KMS-11 (cell line): Measurements from ENCODE around the gene KDM4B.
"Not testable (repeated sequence)": the region's sequence is repeated elsewhere in the genome, so short reads cannot be mapped to it uniquely, and the experiment has no call there.

Experiments
- H2AFZ ChIP-seq: fragments of 200-600 bp; sonication (generic); 2 replicates; pipeline ENCODE4 v1.6.1; 2016; ENCODE audit warnings: antibody characterized with exemption, mixed run types, low read depth
- H3K27ac ChIP-seq: fragments of 200-600 bp; sonication (generic); 2 replicates; pipeline ENCODE4 v1.6.1; 2016; ENCODE audit warnings: mild to moderate bottlenecking, mixed run types
- H3K27me3 ChIP-seq: fragments of 200-600 bp; sonication (generic); 2 replicates; pipeline ENCODE4 v1.6.1; 2017; ENCODE audit warnings: mild to moderate bottlenecking, low read depth, mixed run types, moderate library complexity; ENCODE audit not compliant: insufficient read depth
- H3K36me3 ChIP-seq: fragments of 200-600 bp; sonication (generic); 2 replicates; pipeline ENCODE4 v1.6.1; 2017; ENCODE audit warnings: mild to moderate bottlenecking, mixed run types; ENCODE audit not compliant: insufficient read depth
- H3K4me1 ChIP-seq: fragments of 200-600 bp; sonication (generic); 2 replicates; pipeline ENCODE4 v1.6.1; 2016; ENCODE audit warnings: mild to moderate bottlenecking, low read depth, mixed run types; ENCODE audit not compliant: poor library complexity, severe bottlenecking
- H3K4me2 ChIP-seq: fragments of 200-600 bp; sonication (generic); 2 replicates; pipeline ENCODE4 v1.7.0; 2016; ENCODE audit warnings: mild to moderate bottlenecking, mixed run types
- H3K4me3 ChIP-seq: fragments of 200-600 bp; sonication (generic); IDR thresholded peaks from 2 replicates; pipeline ENCODE4 v1.6.1; 2017; ENCODE audit warnings: low read depth, low read length, mixed read lengths; ENCODE audit not compliant: insufficient read depth
- H3K79me2 ChIP-seq: fragments of 200-600 bp; sonication (generic); 2 replicates; pipeline ENCODE4 v1.6.1; 2016; ENCODE audit warnings: low read depth, mixed run types; ENCODE audit not compliant: insufficient read depth
- H3K9ac ChIP-seq: fragments of 200-600 bp; sonication (generic); 2 replicates; pipeline ENCODE4 v1.6.1; 2016; ENCODE audit warnings: mild to moderate bottlenecking, mixed run types
- H4K20me1 ChIP-seq: fragments of 200-600 bp; sonication (generic); 2 replicates; pipeline ENCODE4 v1.6.1; 2016; ENCODE audit warnings: mild to moderate bottlenecking, mixed run types; ENCODE audit not compliant: insufficient read depth
- TF ChIP-seq, protein P1 (sequence below): fragments of 200-600 bp; sonication (generic); conservative IDR thresholded peaks from 2 replicates; pipeline ENCODE4 v1.6.1; 2017; ENCODE audit warnings: low read depth, mild to moderate bottlenecking, antibody characterized with exemption, low read length, moderate library complexity, mixed read lengths

Gene KDM4B

GRCh38 chr19:4972509-4973230 is 3.8 kb downstream of the KDM4B start:
- no peak overlapping the region for H3K4me3 ChIP-seq
- no peaks in the 10 kb centered on the region for H4K20me1 ChIP-seq
- no peak overlapping the region for H3K4me2 ChIP-seq

GRCh38 chr19:4974880-4975469 is 6.1 kb downstream of the KDM4B start:
- Histone ChIP-seq H3K4me3 (no peak overlapping the region), H3K27ac (no peak overlapping the region), H3K4me2 (no peak overlapping the region), H3K27me3 (no peaks in the 10 kb centered on the region), H2AFZ (no peak overlapping the region), H3K9ac (no peak overlapping the region), H3K4me1 (peaks cover 3% of the 10 kb centered on the region), H3K36me3 (no peaks in the 10 kb centered on the region), H3K79me2 (peaks cover 42% of the 10 kb centered on the region; the same call in 1 of the 2 replicates), H4K20me1 (no peaks in the 10 kb centered on the region)
- TF ChIP-seq, protein P1, sequence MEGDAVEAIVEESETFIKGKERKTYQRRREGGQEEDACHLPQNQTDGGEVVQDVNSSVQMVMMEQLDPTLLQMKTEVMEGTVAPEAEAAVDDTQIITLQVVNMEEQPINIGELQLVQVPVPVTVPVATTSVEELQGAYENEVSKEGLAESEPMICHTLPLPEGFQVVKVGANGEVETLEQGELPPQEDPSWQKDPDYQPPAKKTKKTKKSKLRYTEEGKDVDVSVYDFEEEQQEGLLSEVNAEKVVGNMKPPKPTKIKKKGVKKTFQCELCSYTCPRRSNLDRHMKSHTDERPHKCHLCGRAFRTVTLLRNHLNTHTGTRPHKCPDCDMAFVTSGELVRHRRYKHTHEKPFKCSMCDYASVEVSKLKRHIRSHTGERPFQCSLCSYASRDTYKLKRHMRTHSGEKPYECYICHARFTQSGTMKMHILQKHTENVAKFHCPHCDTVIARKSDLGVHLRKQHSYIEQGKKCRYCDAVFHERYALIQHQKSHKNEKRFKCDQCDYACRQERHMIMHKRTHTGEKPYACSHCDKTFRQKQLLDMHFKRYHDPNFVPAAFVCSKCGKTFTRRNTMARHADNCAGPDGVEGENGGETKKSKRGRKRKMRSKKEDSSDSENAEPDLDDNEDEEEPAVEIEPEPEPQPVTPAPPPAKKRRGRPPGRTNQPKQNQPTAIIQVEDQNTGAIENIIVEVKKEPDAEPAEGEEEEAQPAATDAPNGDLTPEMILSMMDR: no peak

More at GRCh38 chr19:4972509-4973230, 3.8 kb downstream of the KDM4B start:
- no peak overlapping the region for H3K27ac ChIP-seq
- no peak overlapping the region for H2AFZ ChIP-seq
- H3K9ac ChIP-seq: no peak overlapping the region
- H3K79me2 ChIP-seq: peaks cover 48% of the 10 kb centered on the region; the same call in 1 of the 2 replicates
- no peaks in the 10 kb centered on the region for H3K27me3 ChIP-seq
- H3K36me3 ChIP-seq: no peaks in the 10 kb centered on the region
- TF ChIP-seq, protein P1: no peak
- H3K4me1 ChIP-seq: peaks cover 11% of the 10 kb centered on the region

GRCh38 chr19:4975601-4976000 is 6.7 kb downstream of the KDM4B start:
- H4K20me1 ChIP-seq, H2AFZ ChIP-seq, H3K4me3 ChIP-seq, H3K36me3 ChIP-seq, H3K27ac ChIP-seq, H3K9ac ChIP-seq, H3K27me3 ChIP-seq, H3K4me2 ChIP-seq, H3K4me1 ChIP-seq: not testable (repeated sequence)
- H3K79me2 ChIP-seq: peaks cover 36% of the 10 kb centered on the region; the same call in 1 of the 2 replicates

GRCh38 chr19:4976401-4977298 is 7.7 kb downstream of the KDM4B start:
- H3K79me2 ChIP-seq: peaks cover 28% of the 10 kb centered on the region; the same call in 1 of the 2 replicates
- H3K4me3 ChIP-seq: no peak overlapping the region
- H3K27ac ChIP-seq: no peak overlapping the region
- H4K20me1 ChIP-seq: no peaks in the 10 kb centered on the region
- H3K36me3 ChIP-seq: no peaks in the 10 kb centered on the region
- no peaks in the 10 kb centered on the region for H3K4me1 ChIP-seq
- TF ChIP-seq, protein P1: no peak
- no peaks in the 10 kb centered on the region for H3K27me3 ChIP-seq
- H3K4me2 ChIP-seq: no peak overlapping the region
- H2AFZ ChIP-seq: no peak overlapping the region
- no peak overlapping the region for H3K9ac ChIP-seq
